Breast epithelium (tissue), 3 donors: Measurements from ENCODE around the gene ZBTB40.

ENCODE experiments used
- POLR2A ChIP-seq: fragments of 450-650 bp; IDR thresholded peaks from one replicate; pipeline ENCODE4 v1.6.1; 2016; ENCODE audit warnings: antibody characterized with exemption, mild to moderate bottlenecking, moderate library complexity
- POLR2AphosphoS5 ChIP-seq, 3 donors: sonication (generic); formaldehyde crosslinking; IDR thresholded peaks; one replicate each; pipeline ENCODE4 v1.6.1; 2017; ENCODE audit warnings: antibody characterized with exemption in 3 of 3
- TF ChIP-seq, protein P1 (sequence below), 3 donors: fragments of 450-650 bp; IDR thresholded peaks; one replicate each; pipeline ENCODE4 v1.5.1; 2016 to 2017; ENCODE audit warnings: antibody characterized with exemption in 3 of 3, mild to moderate bottlenecking in 3 of 3, moderate library complexity in 3 of 3

DNA sequence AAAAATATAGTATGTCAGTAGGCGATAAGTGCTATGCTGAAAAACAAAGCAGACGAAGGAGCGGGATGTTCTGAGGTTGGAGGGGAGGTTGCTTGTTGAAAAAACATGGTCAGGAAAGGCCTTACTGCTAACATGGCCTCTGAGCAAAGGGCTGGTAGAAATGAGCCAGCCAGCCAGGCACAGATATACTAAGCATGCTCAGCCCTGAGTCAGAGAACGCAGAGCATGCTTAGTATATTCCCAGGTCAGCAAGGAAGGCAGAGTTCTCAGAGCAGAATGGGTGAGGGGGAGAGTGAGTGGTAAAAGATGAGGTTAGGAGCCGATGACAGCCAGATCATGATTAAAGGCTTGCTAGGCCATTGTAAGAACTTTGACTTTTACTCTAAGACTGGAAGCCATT, 36.7 kb downstream of the ZBTB40 start:
- no peak for TF ChIP-seq POLR2AphosphoS5 (IDR thresholded peaks at IDR 0.05)
- TF ChIP-seq, protein P1, sequence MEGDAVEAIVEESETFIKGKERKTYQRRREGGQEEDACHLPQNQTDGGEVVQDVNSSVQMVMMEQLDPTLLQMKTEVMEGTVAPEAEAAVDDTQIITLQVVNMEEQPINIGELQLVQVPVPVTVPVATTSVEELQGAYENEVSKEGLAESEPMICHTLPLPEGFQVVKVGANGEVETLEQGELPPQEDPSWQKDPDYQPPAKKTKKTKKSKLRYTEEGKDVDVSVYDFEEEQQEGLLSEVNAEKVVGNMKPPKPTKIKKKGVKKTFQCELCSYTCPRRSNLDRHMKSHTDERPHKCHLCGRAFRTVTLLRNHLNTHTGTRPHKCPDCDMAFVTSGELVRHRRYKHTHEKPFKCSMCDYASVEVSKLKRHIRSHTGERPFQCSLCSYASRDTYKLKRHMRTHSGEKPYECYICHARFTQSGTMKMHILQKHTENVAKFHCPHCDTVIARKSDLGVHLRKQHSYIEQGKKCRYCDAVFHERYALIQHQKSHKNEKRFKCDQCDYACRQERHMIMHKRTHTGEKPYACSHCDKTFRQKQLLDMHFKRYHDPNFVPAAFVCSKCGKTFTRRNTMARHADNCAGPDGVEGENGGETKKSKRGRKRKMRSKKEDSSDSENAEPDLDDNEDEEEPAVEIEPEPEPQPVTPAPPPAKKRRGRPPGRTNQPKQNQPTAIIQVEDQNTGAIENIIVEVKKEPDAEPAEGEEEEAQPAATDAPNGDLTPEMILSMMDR (IDR thresholded peaks at IDR 0.05), result no peak
- TF ChIP-seq POLR2A, result no peak
